HepG2 (cell line): Measurements from ENCODE around the gene TRIM37. TPM values are rescaled to one million over a fixed set of nuclear protein-coding genes. Genes with fewer than 3 reads are reported as not detected.

Experiments
- CHD2 ChIP-seq: IDR thresholded peaks from 2 replicates; pipeline ENCODE4 v1.6.1; 2011; ENCODE audit warnings: low read depth, low read length, improper control_type of control experiment
- HDAC1 ChIP-seq: sonication (generic); formaldehyde crosslinking; IDR thresholded peaks from 2 replicates; pipeline ENCODE4 v1.5.1; 2020; ENCODE audit warnings: mild to moderate bottlenecking, missing genetic modification reagents
- POLR2AphosphoS2 ChIP-seq: IDR thresholded peaks from 2 replicates; pipeline ENCODE4 v1.6.1; 2011; ENCODE audit warnings: low read depth, low read length, improper control_type of control experiment
- POLR2G ChIP-seq: fragments of 200-400 bp; formaldehyde crosslinking; IDR thresholded peaks from 2 replicates; pipeline ENCODE4 v1.6.1; 2018; ENCODE audit warnings: mild to moderate bottlenecking, low read depth, low read length, moderate library complexity
- RFX5 ChIP-seq: IDR thresholded peaks from 2 replicates; pipeline ENCODE4 v1.6.1; 2011; ENCODE audit warnings: low read depth, low read length, improper control_type of control experiment
- SNAPC2 ChIP-seq: sonication (generic); formaldehyde crosslinking; IDR thresholded peaks from 2 replicates; pipeline ENCODE4 v1.8.1; 2022; ENCODE audit warnings: mild to moderate bottlenecking, missing genetic modification reagents
- SNRNP70 ChIP-seq: fragments of 200-400 bp; formaldehyde crosslinking; IDR thresholded peaks from 2 replicates; pipeline ENCODE4 v1.6.1; 2017; ENCODE audit warnings: mild to moderate bottlenecking, low read depth, low read length, moderate library complexity
- SRF ChIP-seq: IDR thresholded peaks from 2 replicates; pipeline ENCODE4 v1.6.1; 2011; ENCODE audit warnings: mild to moderate bottlenecking, low read depth, low read length, moderate library complexity
- TAF1 ChIP-seq: sonication (generic); formaldehyde crosslinking; IDR thresholded peaks from 2 replicates; pipeline ENCODE4 v1.4.0; 2020; ENCODE audit warnings: missing genetic modification reagents
- U2AF1 ChIP-seq: fragments of 200-400 bp; formaldehyde crosslinking; optimal IDR thresholded peaks from 2 replicates; pipeline ENCODE3; 2017; ENCODE audit warnings: mild to moderate bottlenecking, low read depth, low read length
- ZBTB8A ChIP-seq: sonication (generic); formaldehyde crosslinking; IDR thresholded peaks from 2 replicates; pipeline ENCODE4 v1.4.0; 2020; ENCODE audit warnings: mild to moderate bottlenecking, low read depth, missing genetic modification reagents, borderline replicate concordance
- ZFP36 ChIP-seq: fragments of 150-350 bp; IDR thresholded peaks from 2 replicates; pipeline ENCODE4 v1.6.1; 2018; ENCODE audit warnings: borderline replicate concordance, low read length, low read depth; ENCODE audit not compliant: partially characterized antibody
- ZFP90 ChIP-seq: sonication (generic); formaldehyde crosslinking; IDR thresholded peaks from 2 replicates; pipeline ENCODE4 v1.8.0; 2022; ENCODE audit warnings: missing genetic modification reagents, mild to moderate bottlenecking, inconsistent platforms, borderline replicate concordance
- ZNF501 ChIP-seq: sonication (generic); formaldehyde crosslinking; IDR thresholded peaks from 2 replicates; pipeline ENCODE4 v1.5.1; 2020; ENCODE audit warnings: mild to moderate bottlenecking, moderate library complexity, missing genetic modification reagents
- ZNF557 ChIP-seq: sonication (generic); formaldehyde crosslinking; IDR thresholded peaks from 2 replicates; pipeline ENCODE4 v1.4.0; 2020; ENCODE audit warnings: missing genetic modification reagents
- ZNF564 ChIP-seq: sonication (generic); formaldehyde crosslinking; IDR thresholded peaks from 2 replicates; pipeline ENCODE4 v1.8.1; 2023; ENCODE audit warnings: mild to moderate bottlenecking, missing genetic modification reagents
- ZNF660 ChIP-seq: sonication (generic); formaldehyde crosslinking; IDR thresholded peaks from 2 replicates; pipeline ENCODE4 v1.5.1; 2020; ENCODE audit warnings: mild to moderate bottlenecking, low read depth, missing genetic modification reagents, borderline replicate concordance
- ZNF772 ChIP-seq: sonication (generic); formaldehyde crosslinking; IDR thresholded peaks from 2 replicates; pipeline ENCODE4 v1.5.0; 2020; ENCODE audit warnings: mild to moderate bottlenecking, missing genetic modification reagents
- ZNF777 ChIP-seq: sonication (generic); formaldehyde crosslinking; IDR thresholded peaks from 2 replicates; pipeline ENCODE4 v1.4.0; 2020; ENCODE audit warnings: missing genetic modification reagents
- ZNF782 ChIP-seq: sonication (generic); formaldehyde crosslinking; IDR thresholded peaks from 2 replicates; pipeline ENCODE4 v1.4.0; 2020; ENCODE audit warnings: missing genetic modification reagents, mild to moderate bottlenecking, borderline replicate concordance
- polyA plus RNA-seq, 8 experiments: library from polyadenylated mRNA; depleted of rRNA in 3 of 8; stranded (reverse) in 7 of 8; unstranded in 1 of 8; fragments of >200 nt; fragmentation: Illumina TruSeq in 4 of 8; extraction: Trizol in 4 of 8; gene quantifications; 2 replicates each; pipeline versions ENCODE4 v1.2.1 to v1.2.3, GENCODE V29; 2011 to 2016; ENCODE audit warnings: low read depth in 4 of 8, missing spikeins in 1 of 8, mixed read lengths in 1 of 8; ENCODE audit not compliant: insufficient read depth in 1 of 8
- total RNA-seq, 5 experiments: library from RNA; depleted of rRNA; stranded (reverse); fragments of >200 nt; fragmentation: Illumina TruSeq; extraction: Trizol; gene quantifications; 2 replicates each; pipeline ENCODE4 v1.2.3, GENCODE V29; 2016; ENCODE audit warnings: low read depth in 1 of 5
- TF ChIP-seq, protein P1 (sequence below): sonication (generic); formaldehyde crosslinking; IDR thresholded peaks from 2 replicates; pipeline ENCODE4 v1.4.0; 2020; ENCODE audit warnings: mild to moderate bottlenecking, low read depth, missing genetic modification reagents
- TF ChIP-seq, protein P2 (sequence below): sonication (generic); formaldehyde crosslinking; IDR thresholded peaks from 2 replicates; pipeline ENCODE4 v1.5.0; 2020; ENCODE audit warnings: mild to moderate bottlenecking, missing genetic modification reagents
- TF ChIP-seq, protein P3 (sequence below): sonication (generic); formaldehyde crosslinking; IDR thresholded peaks from 2 replicates; pipeline ENCODE4 v1.5.0; 2020; ENCODE audit warnings: missing genetic modification reagents

Gene TRIM37
- total and polyA plus RNA-seq, 2 of the 13 experiments (the other 11 are each of a cell fraction or from before 2014, with no cell fraction given) = 12.4 to 39.1 TPM

DNA sequence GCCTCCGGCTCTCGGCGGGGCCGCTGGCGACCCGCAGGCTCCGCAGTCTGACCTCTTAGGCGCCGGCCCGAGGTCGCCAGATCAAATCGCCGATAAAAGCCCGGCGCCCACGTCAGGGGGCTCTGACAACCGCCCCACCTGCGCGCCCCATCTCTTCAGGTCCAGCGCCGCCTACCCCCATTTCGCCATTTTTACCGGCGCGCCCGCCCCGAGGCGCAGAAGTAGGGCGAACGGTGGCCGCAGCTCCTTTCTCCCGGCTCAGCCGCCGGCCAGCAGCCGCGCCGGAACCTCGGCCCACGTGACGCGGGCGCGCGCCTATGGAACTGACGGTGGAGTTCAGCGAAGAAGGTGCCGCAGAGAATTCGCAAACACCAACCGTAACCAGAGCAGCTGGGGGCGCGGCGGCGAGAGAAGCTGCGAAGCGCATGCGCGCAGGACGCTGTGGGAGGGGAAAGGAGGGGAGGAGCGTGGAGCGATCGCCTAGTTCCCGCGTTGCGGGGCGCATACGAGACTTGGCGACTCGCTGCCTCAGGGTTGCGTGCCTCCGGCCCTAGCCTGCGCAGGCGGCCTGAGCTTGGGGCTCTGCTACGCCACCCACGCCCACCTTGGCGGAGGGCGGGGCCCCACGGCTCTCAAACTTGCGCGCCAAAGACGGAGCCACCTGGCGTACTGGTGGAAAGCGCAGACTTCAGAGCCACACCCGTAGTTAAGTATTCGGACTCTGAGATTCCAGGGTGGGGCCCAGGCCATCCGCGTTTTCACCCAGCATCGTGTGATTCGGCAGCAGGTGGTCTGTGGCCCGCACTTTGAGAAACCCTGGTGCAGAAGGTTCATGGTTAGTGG, at the start of gene TRIM37 (continued):
- TF ChIP-seq, protein P1, sequence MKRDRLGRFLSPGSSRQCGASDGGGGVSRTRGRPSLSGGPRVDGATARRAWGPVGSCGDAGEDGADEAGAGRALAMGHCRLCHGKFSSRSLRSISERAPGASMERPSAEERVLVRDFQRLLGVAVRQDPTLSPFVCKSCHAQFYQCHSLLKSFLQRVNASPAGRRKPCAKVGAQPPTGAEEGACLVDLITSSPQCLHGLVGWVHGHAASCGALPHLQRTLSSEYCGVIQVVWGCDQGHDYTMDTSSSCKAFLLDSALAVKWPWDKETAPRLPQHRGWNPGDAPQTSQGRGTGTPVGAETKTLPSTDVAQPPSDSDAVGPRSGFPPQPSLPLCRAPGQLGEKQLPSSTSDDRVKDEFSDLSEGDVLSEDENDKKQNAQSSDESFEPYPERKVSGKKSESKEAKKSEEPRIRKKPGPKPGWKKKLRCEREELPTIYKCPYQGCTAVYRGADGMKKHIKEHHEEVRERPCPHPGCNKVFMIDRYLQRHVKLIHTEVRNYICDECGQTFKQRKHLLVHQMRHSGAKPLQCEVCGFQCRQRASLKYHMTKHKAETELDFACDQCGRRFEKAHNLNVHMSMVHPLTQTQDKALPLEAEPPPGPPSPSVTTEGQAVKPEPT = no peak; the same call in 1 of the 2 replicates
- TF ChIP-seq POLR2G = peak; percentile 96
- peak; percentile 80; the same call in 1 of the 2 replicates for TF ChIP-seq ZNF564 (CRISPR knock-in tag)
- 0 out of 2 replicates have a peak, but pooled peaks have one; percentile 44 for TF ChIP-seq ZBTB8A (CRISPR knock-in tag)
- TF ChIP-seq RFX5 = peak; percentile 37; the same call in 1 of the 2 replicates
- peak; percentile 86 for TF ChIP-seq SNAPC2 (CRISPR knock-in tag)
- peak; percentile 95 for TF ChIP-seq ZNF501 (CRISPR knock-in tag)
- TF ChIP-seq ZNF557 (CRISPR knock-in tag) = peak; percentile 65
- TF ChIP-seq, protein P2, sequence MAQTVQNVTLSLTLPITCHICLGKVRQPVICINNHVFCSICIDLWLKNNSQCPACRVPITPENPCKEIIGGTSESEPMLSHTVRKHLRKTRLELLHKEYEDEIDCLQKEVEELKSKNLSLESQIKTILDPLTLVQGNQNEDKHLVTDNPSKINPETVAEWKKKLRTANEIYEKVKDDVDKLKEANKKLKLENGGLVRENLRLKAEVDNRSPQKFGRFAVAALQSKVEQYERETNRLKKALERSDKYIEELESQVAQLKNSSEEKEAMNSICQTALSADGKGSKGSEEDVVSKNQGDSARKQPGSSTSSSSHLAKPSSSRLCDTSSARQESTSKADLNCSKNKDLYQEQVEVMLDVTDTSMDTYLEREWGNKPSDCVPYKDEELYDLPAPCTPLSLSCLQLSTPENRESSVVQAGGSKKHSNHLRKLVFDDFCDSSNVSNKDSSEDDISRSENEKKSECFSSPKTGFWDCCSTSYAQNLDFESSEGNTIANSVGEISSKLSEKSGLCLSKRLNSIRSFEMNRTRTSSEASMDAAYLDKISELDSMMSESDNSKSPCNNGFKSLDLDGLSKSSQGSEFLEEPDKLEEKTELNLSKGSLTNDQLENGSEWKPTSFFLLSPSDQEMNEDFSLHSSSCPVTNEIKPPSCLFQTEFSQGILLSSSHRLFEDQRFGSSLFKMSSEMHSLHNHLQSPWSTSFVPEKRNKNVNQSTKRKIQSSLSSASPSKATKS = no peak
- peak; percentile 96 for TF ChIP-seq CHD2
- peak; percentile 92 for TF ChIP-seq TAF1 (CRISPR knock-in tag)
- TF ChIP-seq HDAC1 (CRISPR knock-in tag) = peak; percentile 99
- no peak for TF ChIP-seq POLR2AphosphoS2
- peak; percentile 22; the same call in 1 of the 2 replicates for TF ChIP-seq ZNF782 (CRISPR knock-in tag)
- TF ChIP-seq ZFP90 = peak; percentile 92; the same call in 1 of the 2 replicates
- TF ChIP-seq, protein P3, sequence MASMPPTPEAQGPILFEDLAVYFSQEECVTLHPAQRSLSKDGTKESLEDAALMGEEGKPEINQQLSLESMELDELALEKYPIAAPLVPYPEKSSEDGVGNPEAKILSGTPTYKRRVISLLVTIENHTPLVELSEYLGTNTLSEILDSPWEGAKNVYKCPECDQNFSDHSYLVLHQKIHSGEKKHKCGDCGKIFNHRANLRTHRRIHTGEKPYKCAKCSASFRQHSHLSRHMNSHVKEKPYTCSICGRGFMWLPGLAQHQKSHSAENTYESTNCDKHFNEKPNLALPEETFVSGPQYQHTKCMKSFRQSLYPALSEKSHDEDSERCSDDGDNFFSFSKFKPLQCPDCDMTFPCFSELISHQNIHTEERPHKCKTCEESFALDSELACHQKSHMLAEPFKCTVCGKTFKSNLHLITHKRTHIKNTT = 0 out of 2 replicates have a peak, but pooled peaks have one; percentile 5
- TF ChIP-seq ZNF660 (CRISPR knock-in tag) = no peak
- peak; percentile 39; the same call in 1 of the 2 replicates for TF ChIP-seq ZNF777 (CRISPR knock-in tag)
- no peak for TF ChIP-seq ZFP36
- no peak for TF ChIP-seq SNRNP70
- no peak for TF ChIP-seq SRF
- TF ChIP-seq ZNF772 (CRISPR knock-in tag) = peak; percentile 99
- peak; percentile 66 for TF ChIP-seq U2AF1
